ENCODE data around the gene GMDS. TPM values are rescaled to one million over a fixed set of nuclear protein-coding genes. Genes with fewer than 3 reads are reported as not detected.

Gene GMDS
- total and polyA plus RNA-seq, 11 donors, result 4.5 to 10.7 (median 7.0) TPM

- no peak overlapping the region for H3K4me3 ChIP-seq
- 96 to 99% (median 98%) methylated on average over 3 of the region's 3 CpGs for WGBS, 4 donors
- DNase-seq (no peak), ATAC-seq (no peak)
- H3K9me3 ChIP-seq, result peaks cover 0 to 61% (median 23%) of the 10 kb centered on the region in 12 donors
- intact Hi-C loops (cut with DNase I), result no loop called here
- no peaks in the 10 kb centered on the region for H3K36me3 ChIP-seq
- no peak overlapping the region for H3K27ac ChIP-seq
- no peaks in the 10 kb centered on the region for H3K27me3 ChIP-seq
- TF ChIP-seq CTCF (IDR thresholded peaks at IDR 0.05) (no peak), POLR2A (IDR thresholded peaks at IDR 0.05) (no peak)
- H3K4me1 ChIP-seq, result no peaks in the 10 kb centered on the region
Observed at GRCh38 chr6:1984346-1984994, 260.9 kb downstream of the GMDS start.

GRCh38 chr6:1983850-1984249 is 261.6 kb downstream of the GMDS start:
- Histone ChIP-seq H3K9me3 (peaks cover 0 to 66% (median 23%) of the 10 kb centered on the region in 12 donors), H3K27me3 (no peaks in the 10 kb centered on the region), H3K4me3 (no peak overlapping the region), H3K27ac (no peak overlapping the region), H3K4me1 (no peaks in the 10 kb centered on the region), H3K36me3 (no peaks in the 10 kb centered on the region)
- intact Hi-C loops (cut with DNase I), result no loop called here
- TF ChIP-seq CTCF (IDR thresholded peaks at IDR 0.05), result no peak
- no peak for TF ChIP-seq POLR2A (IDR thresholded peaks at IDR 0.05)
- 94 to 100% (median 98%) methylated on average over 1 of the region's 1 CpG for WGBS, 4 donors
- ATAC-seq, result no peak
- no peak for DNase-seq

GRCh38 chr6:1972962-1973361 is 272.4 kb downstream of the GMDS start:
- no peaks in the 10 kb centered on the region for H3K9me3 ChIP-seq
- ATAC-seq, result no peak
- H3K4me1 ChIP-seq, result peaks cover 0 to 5% (median 1%) of the 10 kb centered on the region in 12 donors
- H3K36me3 ChIP-seq, result no peaks in the 10 kb centered on the region
- DNase-seq, result no peak
- intact Hi-C loops (cut with DNase I), result no loop called here
- WGBS, 4 donors, result 95 to 99% (median 96%) methylated on average over 3 of the region's 3 CpGs
- H3K27ac ChIP-seq, result no peak overlapping the region
- TF ChIP-seq CTCF (IDR thresholded peaks at IDR 0.05) (no peak), POLR2A (IDR thresholded peaks at IDR 0.05) (no peak)
- H3K4me3 ChIP-seq, result no peak overlapping the region
- H3K27me3 ChIP-seq, result no peaks in the 10 kb centered on the region

GRCh38 chr6:1971612-1972011 is 273.8 kb downstream of the GMDS start:
- Histone ChIP-seq H3K27ac (no peak overlapping the region), H3K9me3 (no peaks in the 10 kb centered on the region), H3K4me3 (no peak overlapping the region), H3K27me3 (no peaks in the 10 kb centered on the region), H3K4me1 (peaks cover 0 to 5% (median 1%) of the 10 kb centered on the region in 12 donors), H3K36me3 (no peaks in the 10 kb centered on the region)
- intact Hi-C loops (cut with DNase I), result no loop called here
- TF ChIP-seq POLR2A (IDR thresholded peaks at IDR 0.05) (no peak), CTCF (IDR thresholded peaks at IDR 0.05) (no peak)
- WGBS, 4 donors, result 84 to 93% (median 89%) methylated on average over 5 of the region's 5 CpGs
- ATAC-seq (no peak), DNase-seq (no peak)

Measured in heart left ventricle (tissue), 16 donors.